Heart left ventricle (tissue), 13 donors: ENCODE data around the gene FABP6.

ENCODE experiments used
- POLR2A ChIP-seq, 2 donors: fragments of 450-650 bp; IDR thresholded peaks; one replicate each; pipeline ENCODE4 v1.6.1; 2017; ENCODE audit warnings: antibody characterized with exemption in 2 of 2, mild to moderate bottlenecking in 2 of 2, moderate library complexity in 2 of 2
- TF ChIP-seq, protein P1 (sequence below), 12 donors: fragments of 200-600 bp; sonication (generic) in 4 of 12; IDR thresholded peaks; one replicate each; pipeline versions ENCODE4 v1.5.0 to v1.8.0; 2018 to 2022; ENCODE audit warnings: antibody characterized with exemption in 12 of 12, mild to moderate bottlenecking in 5 of 12
- donor health status: ischemic (EF 13 %, LVEDD 7.1; RV severe dilation, severe dysfunction).
- donor health status: DM: no; HTN: yes; CAD: no.
- donor health status: DM: no; HTN: no; CAD: no.
- donor health status: ischemic (EF 25% LVEDD 6.9; RV normal size, moderate dysfunction).
- donor health status: ischemic (EF 25% LVEDD 5.7; RV mildly dilated, moderate dysfunction).
- donor health status: ischemic (EF 35%, LVEDD 5.7; RV mildly dilated, moderate dysfunction).
- donor health status: nonischemic (EF 11% LVEDD 7.7; RV severe dilation, severe dysfunction).
- donor health status: DM: yes; HTN: yes; CAD: no.
- donor health status: PGD.
- donor health status: ischemic (EF 29% LVEDD 5.4; RV normal size, mild dysfunction).
- donor health status: nonischemic (EF 23%, LVEDD 6.1; RV moderate dilation, normal function).

DNA sequence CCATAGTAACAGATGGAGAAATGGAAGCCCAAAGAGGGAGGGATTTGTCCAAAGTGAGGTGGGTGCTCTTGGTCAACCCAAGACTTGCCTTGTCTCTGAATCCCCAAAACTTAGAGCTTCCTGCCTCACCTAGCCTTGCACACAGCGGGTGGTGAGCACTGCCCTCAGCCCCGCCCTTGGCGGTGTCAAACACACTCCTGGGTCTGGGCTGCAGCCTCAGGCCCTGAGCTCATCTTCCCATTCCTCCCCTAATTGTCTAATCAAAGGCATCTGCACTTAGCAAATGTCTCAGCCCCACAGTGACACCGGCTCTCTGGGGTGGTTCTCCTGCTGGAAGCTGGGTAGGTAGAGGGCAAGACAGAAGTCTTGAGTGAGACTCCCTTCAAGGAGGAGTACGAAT, 20.9 kb downstream of the FABP6 start:
- no peak for TF ChIP-seq POLR2A (IDR thresholded peaks at IDR 0.05)
- TF ChIP-seq, protein P1, sequence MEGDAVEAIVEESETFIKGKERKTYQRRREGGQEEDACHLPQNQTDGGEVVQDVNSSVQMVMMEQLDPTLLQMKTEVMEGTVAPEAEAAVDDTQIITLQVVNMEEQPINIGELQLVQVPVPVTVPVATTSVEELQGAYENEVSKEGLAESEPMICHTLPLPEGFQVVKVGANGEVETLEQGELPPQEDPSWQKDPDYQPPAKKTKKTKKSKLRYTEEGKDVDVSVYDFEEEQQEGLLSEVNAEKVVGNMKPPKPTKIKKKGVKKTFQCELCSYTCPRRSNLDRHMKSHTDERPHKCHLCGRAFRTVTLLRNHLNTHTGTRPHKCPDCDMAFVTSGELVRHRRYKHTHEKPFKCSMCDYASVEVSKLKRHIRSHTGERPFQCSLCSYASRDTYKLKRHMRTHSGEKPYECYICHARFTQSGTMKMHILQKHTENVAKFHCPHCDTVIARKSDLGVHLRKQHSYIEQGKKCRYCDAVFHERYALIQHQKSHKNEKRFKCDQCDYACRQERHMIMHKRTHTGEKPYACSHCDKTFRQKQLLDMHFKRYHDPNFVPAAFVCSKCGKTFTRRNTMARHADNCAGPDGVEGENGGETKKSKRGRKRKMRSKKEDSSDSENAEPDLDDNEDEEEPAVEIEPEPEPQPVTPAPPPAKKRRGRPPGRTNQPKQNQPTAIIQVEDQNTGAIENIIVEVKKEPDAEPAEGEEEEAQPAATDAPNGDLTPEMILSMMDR (IDR thresholded peaks at IDR 0.05) = no peak
